ENCODE data around the gene PMM2. TPM values are rescaled to one million over a fixed set of nuclear protein-coding genes. Genes with fewer than 3 reads are reported as not detected.
A peak's percentile ranks its signal among the peaks of the same experiment; 100 is the strongest.

The PMM2 gene
- total RNA-seq, 1 experiment from 2014 or later: 59.4 TPM

DNA sequence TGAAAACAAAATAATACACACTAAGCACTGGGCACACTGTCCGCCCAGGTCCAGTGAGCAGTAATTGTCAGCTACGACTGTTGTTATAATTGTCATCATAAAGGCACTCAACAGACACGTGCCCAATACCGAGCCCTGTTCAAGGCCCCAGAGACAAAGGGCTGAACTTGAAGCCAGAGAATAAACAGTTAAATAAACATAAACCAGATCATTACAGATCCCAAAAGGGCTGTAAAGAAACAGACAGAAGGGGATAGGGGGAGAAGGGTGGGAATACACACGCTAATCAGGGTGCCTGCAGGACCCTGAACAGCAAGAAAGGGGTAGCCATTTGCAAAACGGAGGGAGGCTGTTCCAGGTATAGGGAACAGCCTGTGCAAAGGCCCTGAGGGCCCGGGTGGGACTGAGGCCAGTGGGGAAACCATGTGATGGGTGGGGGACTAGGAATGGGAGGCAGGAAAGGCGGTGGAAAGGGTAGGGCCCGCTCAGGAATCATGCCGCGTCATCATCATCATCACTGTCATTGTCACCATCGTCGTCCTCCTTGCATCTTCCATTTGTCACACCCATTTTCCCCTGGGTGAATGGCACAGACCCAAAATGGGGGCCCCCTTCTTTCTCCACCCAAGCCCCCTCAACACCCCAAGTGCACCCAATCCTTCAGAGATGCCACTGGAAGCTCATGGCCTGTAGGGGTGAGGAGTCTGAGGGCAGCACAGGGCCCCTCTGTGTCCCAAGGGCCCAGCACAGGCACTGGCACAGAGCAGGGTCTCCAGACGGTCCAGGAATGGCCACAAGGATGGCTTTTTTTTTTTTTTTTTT is 64.9 kb downstream of the PMM2 start:
- no peak for DNase-seq (ENCODE audit: unreplicated experiment)
- TF ChIP-seq, protein P1, sequence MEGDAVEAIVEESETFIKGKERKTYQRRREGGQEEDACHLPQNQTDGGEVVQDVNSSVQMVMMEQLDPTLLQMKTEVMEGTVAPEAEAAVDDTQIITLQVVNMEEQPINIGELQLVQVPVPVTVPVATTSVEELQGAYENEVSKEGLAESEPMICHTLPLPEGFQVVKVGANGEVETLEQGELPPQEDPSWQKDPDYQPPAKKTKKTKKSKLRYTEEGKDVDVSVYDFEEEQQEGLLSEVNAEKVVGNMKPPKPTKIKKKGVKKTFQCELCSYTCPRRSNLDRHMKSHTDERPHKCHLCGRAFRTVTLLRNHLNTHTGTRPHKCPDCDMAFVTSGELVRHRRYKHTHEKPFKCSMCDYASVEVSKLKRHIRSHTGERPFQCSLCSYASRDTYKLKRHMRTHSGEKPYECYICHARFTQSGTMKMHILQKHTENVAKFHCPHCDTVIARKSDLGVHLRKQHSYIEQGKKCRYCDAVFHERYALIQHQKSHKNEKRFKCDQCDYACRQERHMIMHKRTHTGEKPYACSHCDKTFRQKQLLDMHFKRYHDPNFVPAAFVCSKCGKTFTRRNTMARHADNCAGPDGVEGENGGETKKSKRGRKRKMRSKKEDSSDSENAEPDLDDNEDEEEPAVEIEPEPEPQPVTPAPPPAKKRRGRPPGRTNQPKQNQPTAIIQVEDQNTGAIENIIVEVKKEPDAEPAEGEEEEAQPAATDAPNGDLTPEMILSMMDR (IDR thresholded peaks at IDR 0.05; ENCODE audit: unreplicated experiment): no peak
- H3K4me1 Mint-ChIP-seq (ENCODE audit: insufficient read depth, unreplicated experiment): peaks cover 22% of the 10 kb centered on the region
- ChIA-PET CTCF (interaction anchor here (1.0 to 1.3 kb wide), 3 partner anchors 16 to 240 kb away, joined by 3 read pairs; no protein-coding TSS in a partner anchor), POLR2A (interaction anchor here (0.6 to 0.7 kb wide), 3 partner anchors 14 to 1121 kb away, joined by 3 read pairs; partner anchors contain the start of gene TMEM186)
- no peaks in the 10 kb centered on the region for H3K9me3 Mint-ChIP-seq (ENCODE audit: unreplicated experiment)
- H3K27me3 Mint-ChIP-seq (ENCODE audit: insufficient read depth, unreplicated experiment): no peaks in the 10 kb centered on the region
- no TSS peak for BruUV-seq (replicated peaks)
- no peak overlapping the region for H3K4me3 Mint-ChIP-seq (ENCODE audit: unreplicated experiment)
- peak overlapping the region; percentile 59 for H3K27ac Mint-ChIP-seq (ENCODE audit: low read depth, unreplicated experiment)
- intact Hi-C loops (cut with micrococcal nuclease): no loop called here
- peaks cover 24% of the 10 kb centered on the region for H3K36me3 Mint-ChIP-seq (ENCODE audit: insufficient read depth, unreplicated experiment)

DNA sequence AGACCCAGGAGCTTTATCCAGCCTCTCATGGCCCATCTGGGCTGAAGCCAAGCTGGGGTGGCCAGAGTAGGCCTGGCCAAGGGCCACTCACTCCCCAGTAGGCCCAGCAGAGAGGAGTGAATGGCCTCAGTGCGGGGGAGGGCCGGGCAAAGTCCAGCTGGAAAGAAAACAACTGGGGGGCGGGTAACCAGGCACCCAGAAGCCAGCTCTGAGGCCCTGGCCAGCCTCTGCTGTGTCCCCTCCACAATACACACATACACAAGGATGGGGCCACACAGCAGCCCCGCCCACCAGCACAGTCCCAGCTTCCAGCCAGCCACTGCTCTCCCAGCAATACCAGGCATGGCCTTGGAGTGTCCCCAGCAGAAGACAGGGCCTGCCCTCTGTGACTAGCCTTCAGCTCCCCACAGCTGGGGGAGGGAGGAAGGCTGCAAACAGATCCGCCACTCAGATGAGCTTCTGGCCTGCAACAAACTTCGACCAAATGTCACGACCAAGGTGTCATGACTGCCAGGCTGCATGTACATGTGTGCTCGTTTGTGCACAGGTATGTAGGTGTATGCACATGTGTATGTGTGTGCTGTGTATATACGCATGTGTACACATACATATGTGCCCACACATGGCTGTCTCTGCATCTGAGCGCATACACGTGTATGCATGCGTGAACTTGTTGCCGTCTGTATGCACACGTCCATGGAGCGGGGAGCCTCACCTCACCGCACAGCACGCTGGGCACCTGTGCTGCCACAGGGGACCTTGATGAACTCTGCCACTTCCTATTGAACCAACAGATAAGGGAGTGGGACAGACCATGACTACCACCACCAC is 66.2 kb downstream of the PMM2 start:
- Mint-ChIP-seq H3K9me3 (ENCODE audit: unreplicated experiment) (no peaks in the 10 kb centered on the region), H3K27me3 (ENCODE audit: insufficient read depth, unreplicated experiment) (no peaks in the 10 kb centered on the region), H3K27ac (ENCODE audit: low read depth, unreplicated experiment) (no peak overlapping the region), H3K36me3 (ENCODE audit: insufficient read depth, unreplicated experiment) (peaks cover 11% of the 10 kb centered on the region), H3K4me1 (ENCODE audit: insufficient read depth, unreplicated experiment) (peaks cover 22% of the 10 kb centered on the region), H3K4me3 (ENCODE audit: unreplicated experiment) (no peak overlapping the region)
- intact Hi-C loops (cut with micrococcal nuclease): no loop called here
- DNase-seq (ENCODE audit: unreplicated experiment): no peak
- TF ChIP-seq, protein P1 (IDR thresholded peaks at IDR 0.05; ENCODE audit: unreplicated experiment): no peak
- BruUV-seq (replicated peaks): no TSS peak
- ChIA-PET POLR2A (interaction anchor here (1.6 kb wide), 1 partner anchor 8 kb away, joined by 5 read pairs; no protein-coding TSS in a partner anchor), CTCF (interaction anchor here (1.0 kb wide), 4 partner anchors 10 to 203 kb away, joined by 3 to 8 read pairs (median 4); no protein-coding TSS in a partner anchor)

DNA sequence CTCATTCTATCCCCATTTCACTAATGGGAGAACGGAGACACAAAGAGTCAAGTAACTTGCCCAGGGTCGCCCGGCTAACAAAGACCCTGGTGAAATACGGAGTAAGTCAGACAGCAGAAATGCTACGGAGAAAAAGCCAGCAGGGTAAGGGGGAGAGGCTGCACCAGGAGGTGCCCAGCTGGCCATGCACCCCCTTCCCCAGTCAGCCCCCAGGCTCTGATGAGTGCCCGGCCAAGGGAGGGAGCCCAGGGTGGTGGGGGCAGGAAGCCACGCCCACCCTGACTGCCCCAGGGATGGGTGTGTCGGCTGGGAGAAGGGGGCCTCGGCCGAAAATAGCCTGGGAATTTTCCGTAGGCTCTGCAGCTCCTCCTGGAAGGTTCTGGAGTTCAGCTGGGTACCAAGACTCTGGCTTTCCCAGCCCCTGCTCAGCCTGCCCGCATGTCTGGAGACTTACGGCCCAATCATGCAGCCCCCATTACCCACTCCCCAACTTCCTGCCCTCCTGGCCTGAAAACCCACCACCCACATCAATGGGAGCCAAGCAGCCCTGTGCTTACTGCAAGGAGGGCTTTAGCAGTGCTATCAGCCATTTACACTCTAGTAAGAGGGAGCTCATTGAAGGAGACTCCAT is 67.0 kb downstream of the PMM2 start:
- no peak for DNase-seq (ENCODE audit: unreplicated experiment)
- H3K36me3 Mint-ChIP-seq (ENCODE audit: insufficient read depth, unreplicated experiment): peaks cover 6% of the 10 kb centered on the region
- no peaks in the 10 kb centered on the region for H3K9me3 Mint-ChIP-seq (ENCODE audit: unreplicated experiment)
- peaks cover 28% of the 10 kb centered on the region for H3K4me1 Mint-ChIP-seq (ENCODE audit: insufficient read depth, unreplicated experiment)
- H3K4me3 Mint-ChIP-seq (ENCODE audit: unreplicated experiment): no peak overlapping the region
- TF ChIP-seq, protein P1 (IDR thresholded peaks at IDR 0.05; ENCODE audit: unreplicated experiment): no peak
- intact Hi-C loops (cut with micrococcal nuclease): no loop called here
- no peak overlapping the region for H3K27ac Mint-ChIP-seq (ENCODE audit: low read depth, unreplicated experiment)
- POLR2A ChIA-PET: interaction anchor here (1.6 kb wide), 1 partner anchor 9 kb away, joined by 5 read pairs; no protein-coding TSS in a partner anchor
- CTCF ChIA-PET: interaction anchor here (0.7 to 1.0 kb wide), 4 partner anchors 9 to 204 kb away, joined by 3 to 8 read pairs (median 4); no protein-coding TSS in a partner anchor
- no TSS peak for BruUV-seq (replicated peaks)
- H3K27me3 Mint-ChIP-seq (ENCODE audit: insufficient read depth, unreplicated experiment): no peaks in the 10 kb centered on the region

Data from MCF 10A (cell line).